Measurements from ENCODE around the gene FNBP1.

FNBP1 gene

DNA sequence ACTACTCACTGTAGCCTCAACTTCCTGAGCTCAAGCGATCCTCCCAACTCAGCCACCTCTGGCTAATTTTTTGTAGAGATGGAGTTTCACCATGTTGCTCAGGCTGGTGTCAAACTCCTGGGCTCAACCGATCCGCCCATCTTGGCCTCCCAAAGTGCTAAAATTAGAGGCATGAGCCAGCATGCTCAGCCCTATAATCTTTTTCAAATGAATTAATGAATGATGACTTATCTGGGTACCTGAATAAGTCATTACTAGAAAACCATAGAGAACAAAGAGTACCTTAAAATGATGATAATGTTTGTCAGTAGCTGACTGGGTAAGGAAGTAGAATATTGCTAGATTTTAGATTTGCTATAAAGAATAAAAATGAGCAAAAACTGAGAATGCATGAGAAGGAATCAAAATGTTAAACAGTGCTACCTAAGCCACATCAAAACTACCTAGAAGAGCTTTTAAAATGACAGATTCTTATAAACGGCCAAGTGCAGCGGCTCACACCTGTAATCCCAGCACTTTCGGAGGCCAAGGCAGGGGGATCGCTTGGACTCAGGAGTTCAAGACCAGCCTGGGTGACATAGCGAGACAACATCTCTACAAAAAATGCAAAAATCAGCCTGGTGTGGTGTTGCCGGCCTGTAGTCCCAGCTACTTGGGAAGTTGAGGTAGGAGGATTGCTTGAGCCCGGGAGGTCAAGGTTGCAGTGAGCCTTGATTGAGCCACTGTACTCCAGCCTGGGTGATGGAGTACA lies 13.6 kb downstream of the FNBP1 start:
- TF ChIP-seq, protein P1, sequence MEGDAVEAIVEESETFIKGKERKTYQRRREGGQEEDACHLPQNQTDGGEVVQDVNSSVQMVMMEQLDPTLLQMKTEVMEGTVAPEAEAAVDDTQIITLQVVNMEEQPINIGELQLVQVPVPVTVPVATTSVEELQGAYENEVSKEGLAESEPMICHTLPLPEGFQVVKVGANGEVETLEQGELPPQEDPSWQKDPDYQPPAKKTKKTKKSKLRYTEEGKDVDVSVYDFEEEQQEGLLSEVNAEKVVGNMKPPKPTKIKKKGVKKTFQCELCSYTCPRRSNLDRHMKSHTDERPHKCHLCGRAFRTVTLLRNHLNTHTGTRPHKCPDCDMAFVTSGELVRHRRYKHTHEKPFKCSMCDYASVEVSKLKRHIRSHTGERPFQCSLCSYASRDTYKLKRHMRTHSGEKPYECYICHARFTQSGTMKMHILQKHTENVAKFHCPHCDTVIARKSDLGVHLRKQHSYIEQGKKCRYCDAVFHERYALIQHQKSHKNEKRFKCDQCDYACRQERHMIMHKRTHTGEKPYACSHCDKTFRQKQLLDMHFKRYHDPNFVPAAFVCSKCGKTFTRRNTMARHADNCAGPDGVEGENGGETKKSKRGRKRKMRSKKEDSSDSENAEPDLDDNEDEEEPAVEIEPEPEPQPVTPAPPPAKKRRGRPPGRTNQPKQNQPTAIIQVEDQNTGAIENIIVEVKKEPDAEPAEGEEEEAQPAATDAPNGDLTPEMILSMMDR (IDR thresholded peaks at IDR 0.05; ENCODE audit: low read depth, low read length, missing control alignments): no peak
- H3K4me3 ChIP-seq (ENCODE audit: low read depth, low read length): no peak overlapping the region
- in situ Hi-C loops (cut with HindIII; ENCODE audit: low sequenced_read_pairs): no loop called here
- DNase-seq (ENCODE audit: low read depth): no peak

DNA sequence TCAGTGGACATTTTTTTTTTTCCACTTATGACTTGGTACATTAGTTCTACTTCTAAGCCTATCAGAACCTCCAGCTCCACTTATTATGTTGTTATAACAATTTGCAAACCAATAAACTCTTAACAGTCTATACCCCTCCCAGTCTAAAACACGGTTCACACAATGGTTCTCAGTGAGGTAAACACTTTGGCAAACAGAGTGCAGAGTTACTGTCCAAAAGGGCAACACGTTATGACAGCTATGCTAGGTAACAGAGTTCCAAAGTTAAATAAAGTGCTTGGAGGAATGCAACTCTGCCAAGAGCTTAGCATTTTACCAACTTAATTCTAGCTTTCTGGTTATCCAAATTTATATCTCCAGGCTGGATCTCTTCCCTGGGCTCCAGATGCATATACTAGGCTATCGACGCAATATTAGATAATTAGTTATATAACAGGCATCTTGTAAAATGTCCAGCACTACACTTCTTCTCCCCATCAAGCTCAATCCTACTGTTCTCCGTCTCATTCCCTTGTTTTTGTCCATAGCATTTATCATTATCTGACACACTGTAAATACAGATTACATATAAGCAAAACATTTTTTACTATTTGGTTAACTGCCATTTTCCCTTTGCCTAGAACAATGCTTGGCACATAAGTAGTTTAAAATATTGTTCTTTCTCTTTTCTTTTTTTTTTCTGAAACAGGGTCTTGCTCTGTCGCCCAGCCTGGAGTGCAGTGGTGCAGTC lies 14.3 kb downstream of the FNBP1 start:
- DNase-seq (ENCODE audit: low read depth): no peak
- H3K4me3 ChIP-seq (ENCODE audit: low read depth, low read length): no peak overlapping the region
- TF ChIP-seq, protein P1 (IDR thresholded peaks at IDR 0.05; ENCODE audit: low read depth, low read length, missing control alignments): no peak
- in situ Hi-C loops (cut with HindIII; ENCODE audit: low sequenced_read_pairs): no loop called here

DNA sequence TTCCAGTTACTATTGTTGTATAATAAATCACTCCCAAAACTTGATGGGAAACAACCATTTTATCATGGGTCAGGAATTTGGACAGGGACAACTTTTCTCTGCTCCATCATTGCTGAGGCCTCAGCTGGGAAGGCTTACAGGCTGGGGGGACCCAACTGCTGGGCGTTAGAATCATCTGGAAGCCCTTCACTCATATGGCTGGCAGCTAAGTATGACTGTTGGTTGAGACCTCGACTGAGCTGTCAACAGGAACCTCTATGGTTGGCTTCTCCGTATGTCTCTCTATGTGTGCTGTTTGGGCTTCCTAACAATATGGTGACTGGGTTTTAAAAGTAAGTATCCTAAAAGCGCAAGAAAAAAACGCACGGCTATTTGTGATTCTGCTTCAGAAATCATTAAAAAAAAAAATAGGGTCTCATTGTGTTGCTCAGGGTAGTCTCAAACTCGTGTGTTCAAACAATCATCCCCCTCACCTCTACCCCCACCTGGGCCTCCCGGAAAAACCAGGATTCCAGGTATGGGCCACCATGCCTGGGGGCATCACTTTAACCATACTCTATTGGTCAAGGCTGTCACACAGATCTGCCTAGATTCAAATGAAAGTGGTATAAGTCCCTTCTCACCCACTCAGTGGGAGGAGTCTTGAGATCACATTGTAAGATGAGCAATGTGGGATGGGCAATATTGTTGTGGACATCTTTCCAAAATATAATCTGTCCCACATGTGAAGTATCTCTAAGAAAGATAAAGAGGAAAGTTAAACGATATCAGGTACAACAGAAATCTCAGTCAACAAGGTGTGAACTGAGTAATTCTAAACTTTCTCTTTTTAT lies 15.2 kb downstream of the FNBP1 start:
- DNase-seq (ENCODE audit: low read depth): no peak
- TF ChIP-seq, protein P1 (IDR thresholded peaks at IDR 0.05; ENCODE audit: low read depth, low read length, missing control alignments): no peak
- H3K4me3 ChIP-seq (ENCODE audit: low read depth, low read length): no peak overlapping the region

DNA sequence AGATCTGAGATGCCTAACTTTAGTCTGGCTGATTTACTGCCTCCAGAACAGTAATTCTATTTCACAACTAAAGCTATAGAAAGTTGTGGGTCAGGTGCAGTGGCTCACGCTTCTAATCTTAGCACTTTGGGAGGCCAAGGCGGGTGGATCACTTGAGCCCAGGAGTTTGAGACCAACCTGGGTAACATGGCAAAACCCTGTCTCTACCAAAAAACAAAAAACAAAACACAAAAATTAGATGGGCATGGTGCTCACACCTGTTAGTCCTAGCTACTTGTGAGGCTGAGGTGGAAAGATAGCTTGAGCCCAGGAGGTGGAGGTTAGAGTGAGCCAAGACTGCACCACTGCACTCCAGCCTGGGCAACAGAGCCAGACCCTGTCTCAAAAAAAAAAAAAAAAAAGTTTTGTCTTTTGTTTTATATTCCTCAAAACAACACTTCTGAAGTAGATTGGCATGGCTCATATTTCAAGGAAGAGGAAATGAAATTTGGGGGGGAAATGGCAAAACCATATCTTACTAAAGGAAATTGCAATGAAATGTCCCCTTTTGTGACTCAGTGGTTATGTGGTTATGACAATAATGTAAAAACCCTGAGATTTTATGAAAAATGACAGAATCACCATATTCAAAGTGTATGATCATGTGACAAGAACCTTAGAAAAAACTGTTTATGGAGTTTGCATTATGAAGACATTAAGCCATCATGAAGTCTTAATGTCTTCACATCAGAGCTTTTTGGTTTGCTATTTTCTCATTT lies 16.2 kb downstream of the FNBP1 start:
- no peak for DNase-seq (ENCODE audit: low read depth)
- in situ Hi-C loops (cut with HindIII; ENCODE audit: low sequenced_read_pairs): no loop called here

More for the DNA sequence above, 15.2 kb downstream of the FNBP1 start:
- in situ Hi-C loops (cut with HindIII; ENCODE audit: low sequenced_read_pairs): no loop called here

DNA sequence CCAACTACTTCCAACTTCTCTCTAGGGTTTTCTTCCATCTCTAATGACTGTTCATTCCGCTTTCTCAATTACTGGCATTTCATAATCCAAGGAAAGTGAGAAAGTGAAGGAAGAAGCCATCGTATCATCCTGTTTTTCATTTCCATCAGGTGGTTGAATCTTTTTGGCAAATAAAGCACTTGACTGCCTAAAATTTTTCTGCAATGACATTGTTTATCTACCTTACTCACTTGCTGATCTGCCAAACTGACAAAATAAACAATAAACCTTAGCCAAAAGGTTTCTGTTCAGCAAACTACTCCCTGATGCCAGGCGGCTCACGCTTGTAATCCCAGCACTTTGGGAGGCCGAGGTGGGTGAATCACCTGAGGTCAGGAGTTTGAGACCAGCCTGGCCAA lies 18.4 kb downstream of the FNBP1 start:
- in situ Hi-C loops (cut with HindIII; ENCODE audit: low sequenced_read_pairs): loop anchor here (5.0 kb wide), 1 partner anchor 47 kb away; no protein-coding TSS in a partner anchor
- H3K4me3 ChIP-seq (ENCODE audit: low read depth, low read length): no peak overlapping the region
- TF ChIP-seq, protein P1 (IDR thresholded peaks at IDR 0.05; ENCODE audit: low read depth, low read length, missing control alignments): no peak
- no peak for DNase-seq (ENCODE audit: low read depth)

More for the DNA sequence above, 16.2 kb downstream of the FNBP1 start:
- TF ChIP-seq, protein P1 (IDR thresholded peaks at IDR 0.05; ENCODE audit: low read depth, low read length, missing control alignments): no peak
- H3K4me3 ChIP-seq (ENCODE audit: low read depth, low read length): no peak overlapping the region
